ENCODE data around the gene BBS12. TPM values are rescaled to one million over a fixed set of nuclear protein-coding genes. Genes with fewer than 3 reads are reported as not detected.

BBS12 gene
- total and polyA plus RNA-seq, 2 experiments from 2014 or later = 2.3 to 2.6 TPM

DNA sequence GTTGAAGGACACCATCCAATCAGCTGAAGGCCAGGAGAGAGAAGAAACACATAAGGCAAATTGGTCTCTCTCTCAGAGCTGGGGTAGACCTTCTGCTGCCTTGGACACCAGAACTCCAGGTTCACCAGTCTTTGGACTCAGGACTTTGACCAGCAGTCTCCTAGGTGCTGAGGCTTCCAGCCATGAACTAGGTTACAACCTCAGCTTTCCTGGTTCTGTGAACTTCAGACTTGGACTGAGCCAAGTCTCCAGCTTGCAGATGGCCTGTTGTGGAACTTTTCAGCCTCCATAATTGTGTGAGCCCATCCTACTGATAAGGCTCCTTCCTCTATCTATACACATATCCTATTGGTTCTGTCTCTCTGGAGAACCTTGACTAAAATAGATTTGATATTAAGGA, 20.6 kb upstream of the BBS12 start:
- Histone ChIP-seq H3K4me2 (no peak overlapping the region), H3K9me2 (ENCODE audit: insufficient read depth) (no peaks in the 10 kb centered on the region), H3K27me3 (ENCODE audit: insufficient read depth) (no peaks in the 10 kb centered on the region), H3K4me3 (no peak overlapping the region), H3K79me2 (replicated peaks; ENCODE audit: insufficient read depth) (no peaks in the 10 kb centered on the region), H2AFZ (no peak overlapping the region), H4K20me1 (replicated peaks; ENCODE audit: insufficient read depth) (no peaks in the 10 kb centered on the region), H3K36me3 (ENCODE audit: insufficient read depth) (no peaks in the 10 kb centered on the region), H3F3A (replicated peaks; ENCODE audit: low read depth) (peaks cover 3% of the 10 kb centered on the region), H3K4me1 (ENCODE audit: insufficient read depth) (peaks cover 11% of the 10 kb centered on the region; the same call in 1 of the 2 replicates), H3K27ac (ENCODE audit: low read depth) (no peak overlapping the region)
- Mint-ChIP-seq H3K4me3 (no peak overlapping the region), H3K9me3 (no peaks in the 10 kb centered on the region), H3K27ac (no peak overlapping the region), H3K4me1 (peaks cover 7% of the 10 kb centered on the region; the same call in 2 of the 3 replicates), H3K36me3 (ENCODE audit: low read depth) (no peaks in the 10 kb centered on the region), H3K27me3 (ENCODE audit: insufficient read depth, low read depth, poor library complexity) (peaks cover 2% of the 10 kb centered on the region)
- no peak for DNase-seq (ENCODE audit: low spot score)
- TF ChIP-seq ZNF331 (CRISPR knock-in tag; IDR thresholded peaks at IDR 0.05; ENCODE audit: low read depth) (no peak), EZH2 (IDR thresholded peaks at IDR 0.05; ENCODE audit: low read depth, unreplicated experiment) (no peak), CREB1 (CRISPR knock-in tag; IDR thresholded peaks at IDR 0.05; ENCODE audit: low read depth) (no peak), REST (IDR thresholded peaks at IDR 0.05; ENCODE audit: unreplicated experiment) (no peak), POLR2AphosphoS5 (IDR thresholded peaks at IDR 0.05; ENCODE audit: low read depth) (no peak), STAT1 (IDR thresholded peaks at IDR 0.05; ENCODE audit: unreplicated experiment) (no peak), NANOG (IDR thresholded peaks at IDR 0.05; ENCODE audit: borderline replicate concordance) (no peak), ZNF114 (CRISPR knock-in tag; IDR thresholded peaks at IDR 0.05) (no peak), ZNF462 (CRISPR knock-in tag; IDR thresholded peaks at IDR 0.05) (no peak), ETS1 (IDR thresholded peaks at IDR 0.05) (no peak)
- TF ChIP-seq, protein P1, sequence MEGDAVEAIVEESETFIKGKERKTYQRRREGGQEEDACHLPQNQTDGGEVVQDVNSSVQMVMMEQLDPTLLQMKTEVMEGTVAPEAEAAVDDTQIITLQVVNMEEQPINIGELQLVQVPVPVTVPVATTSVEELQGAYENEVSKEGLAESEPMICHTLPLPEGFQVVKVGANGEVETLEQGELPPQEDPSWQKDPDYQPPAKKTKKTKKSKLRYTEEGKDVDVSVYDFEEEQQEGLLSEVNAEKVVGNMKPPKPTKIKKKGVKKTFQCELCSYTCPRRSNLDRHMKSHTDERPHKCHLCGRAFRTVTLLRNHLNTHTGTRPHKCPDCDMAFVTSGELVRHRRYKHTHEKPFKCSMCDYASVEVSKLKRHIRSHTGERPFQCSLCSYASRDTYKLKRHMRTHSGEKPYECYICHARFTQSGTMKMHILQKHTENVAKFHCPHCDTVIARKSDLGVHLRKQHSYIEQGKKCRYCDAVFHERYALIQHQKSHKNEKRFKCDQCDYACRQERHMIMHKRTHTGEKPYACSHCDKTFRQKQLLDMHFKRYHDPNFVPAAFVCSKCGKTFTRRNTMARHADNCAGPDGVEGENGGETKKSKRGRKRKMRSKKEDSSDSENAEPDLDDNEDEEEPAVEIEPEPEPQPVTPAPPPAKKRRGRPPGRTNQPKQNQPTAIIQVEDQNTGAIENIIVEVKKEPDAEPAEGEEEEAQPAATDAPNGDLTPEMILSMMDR (conservative IDR thresholded peaks at IDR 0.05; ENCODE audit: low read depth in 2 of 2) = no peak
- no peak for ATAC-seq
